HCT116 (cell line): ENCODE data around the gene PRKCA.

ENCODE experiments used
- CBX3 ChIP-seq: IDR thresholded peaks from 2 replicates; pipeline ENCODE4 v1.6.1; 2012; ENCODE audit warnings: low read depth
- EZH2phosphoT487 ChIP-seq: fragments of 200-600 bp; IDR thresholded peaks from 2 replicates; pipeline ENCODE4 v1.6.1; 2018; ENCODE audit warnings: antibody characterized with exemption, borderline replicate concordance
- POLR2A ChIP-seq: IDR thresholded peaks from 2 replicates; pipeline ENCODE4 v1.7.0; 2011; ENCODE audit warnings: borderline replicate concordance; ENCODE audit not compliant: insufficient read depth, insufficient read length; ENCODE audit errors: extremely low read depth
- POLR2AphosphoS5 ChIP-seq: IDR thresholded peaks from 2 replicates; pipeline ENCODE4 v1.6.1; 2011; ENCODE audit warnings: mild to moderate bottlenecking, low read depth, low read length, moderate library complexity
- YY1 ChIP-seq: IDR thresholded peaks from 2 replicates; pipeline ENCODE4 v1.6.1; 2011; ENCODE audit warnings: low read length, low read depth, moderate library complexity, mild to moderate bottlenecking; ENCODE audit not compliant: insufficient replicate concordance; ENCODE audit errors: extremely low read depth
- TF ChIP-seq, protein P1 (sequence below): IDR thresholded peaks from 2 replicates; pipeline ENCODE4 v1.6.1; 2012; ENCODE audit warnings: low read depth
- TF ChIP-seq, protein P2 (sequence below), 3 experiments: fragments of 200-600 bp in 1 of 3; sonication (generic) in 1 of 3; IDR thresholded peaks in 2 of 3; conservative IDR thresholded peaks in 1 of 3; 2 replicates each; pipeline ENCODE4 v1.5.1; 2012 to 2017; ENCODE audit warnings: low read depth in 2 of 3, low read length in 2 of 3, antibody characterized with exemption in 1 of 3, borderline replicate concordance in 1 of 3, control low read depth in 1 of 3, mild to moderate bottlenecking in 1 of 3, mixed read lengths in 1 of 3, mixed run types in 1 of 3, moderate library complexity in 1 of 3; ENCODE audit not compliant: insufficient read depth in 1 of 3

DNA sequence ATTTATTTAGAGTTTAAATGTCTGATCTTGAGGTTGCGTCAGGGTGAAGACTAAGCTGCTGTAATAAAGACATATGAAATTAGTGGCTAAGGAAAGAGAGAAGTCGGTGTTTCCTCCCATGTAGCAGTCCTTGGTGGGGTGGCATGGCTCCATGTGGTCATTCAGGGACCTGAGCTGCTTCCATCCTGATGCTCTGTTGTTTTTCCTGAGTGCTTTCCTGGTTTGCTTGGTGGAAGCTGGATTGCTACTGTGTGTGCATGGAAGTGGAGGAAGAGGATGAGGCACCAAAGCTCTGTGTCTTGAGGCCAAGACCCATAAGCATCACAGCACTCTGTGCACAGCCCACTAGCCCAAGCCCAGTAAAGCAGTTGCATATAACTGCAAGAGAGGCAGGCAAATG, 290.7 kb downstream of the PRKCA start:
- TF ChIP-seq POLR2A = no peak
- TF ChIP-seq, protein P1, sequence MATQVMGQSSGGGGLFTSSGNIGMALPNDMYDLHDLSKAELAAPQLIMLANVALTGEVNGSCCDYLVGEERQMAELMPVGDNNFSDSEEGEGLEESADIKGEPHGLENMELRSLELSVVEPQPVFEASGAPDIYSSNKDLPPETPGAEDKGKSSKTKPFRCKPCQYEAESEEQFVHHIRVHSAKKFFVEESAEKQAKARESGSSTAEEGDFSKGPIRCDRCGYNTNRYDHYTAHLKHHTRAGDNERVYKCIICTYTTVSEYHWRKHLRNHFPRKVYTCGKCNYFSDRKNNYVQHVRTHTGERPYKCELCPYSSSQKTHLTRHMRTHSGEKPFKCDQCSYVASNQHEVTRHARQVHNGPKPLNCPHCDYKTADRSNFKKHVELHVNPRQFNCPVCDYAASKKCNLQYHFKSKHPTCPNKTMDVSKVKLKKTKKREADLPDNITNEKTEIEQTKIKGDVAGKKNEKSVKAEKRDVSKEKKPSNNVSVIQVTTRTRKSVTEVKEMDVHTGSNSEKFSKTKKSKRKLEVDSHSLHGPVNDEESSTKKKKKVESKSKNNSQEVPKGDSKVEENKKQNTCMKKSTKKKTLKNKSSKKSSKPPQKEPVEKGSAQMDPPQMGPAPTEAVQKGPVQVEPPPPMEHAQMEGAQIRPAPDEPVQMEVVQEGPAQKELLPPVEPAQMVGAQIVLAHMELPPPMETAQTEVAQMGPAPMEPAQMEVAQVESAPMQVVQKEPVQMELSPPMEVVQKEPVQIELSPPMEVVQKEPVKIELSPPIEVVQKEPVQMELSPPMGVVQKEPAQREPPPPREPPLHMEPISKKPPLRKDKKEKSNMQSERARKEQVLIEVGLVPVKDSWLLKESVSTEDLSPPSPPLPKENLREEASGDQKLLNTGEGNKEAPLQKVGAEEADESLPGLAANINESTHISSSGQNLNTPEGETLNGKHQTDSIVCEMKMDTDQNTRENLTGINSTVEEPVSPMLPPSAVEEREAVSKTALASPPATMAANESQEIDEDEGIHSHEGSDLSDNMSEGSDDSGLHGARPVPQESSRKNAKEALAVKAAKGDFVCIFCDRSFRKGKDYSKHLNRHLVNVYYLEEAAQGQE = no peak
- no peak for TF ChIP-seq CBX3
- TF ChIP-seq YY1 = no peak
- TF ChIP-seq, protein P2, sequence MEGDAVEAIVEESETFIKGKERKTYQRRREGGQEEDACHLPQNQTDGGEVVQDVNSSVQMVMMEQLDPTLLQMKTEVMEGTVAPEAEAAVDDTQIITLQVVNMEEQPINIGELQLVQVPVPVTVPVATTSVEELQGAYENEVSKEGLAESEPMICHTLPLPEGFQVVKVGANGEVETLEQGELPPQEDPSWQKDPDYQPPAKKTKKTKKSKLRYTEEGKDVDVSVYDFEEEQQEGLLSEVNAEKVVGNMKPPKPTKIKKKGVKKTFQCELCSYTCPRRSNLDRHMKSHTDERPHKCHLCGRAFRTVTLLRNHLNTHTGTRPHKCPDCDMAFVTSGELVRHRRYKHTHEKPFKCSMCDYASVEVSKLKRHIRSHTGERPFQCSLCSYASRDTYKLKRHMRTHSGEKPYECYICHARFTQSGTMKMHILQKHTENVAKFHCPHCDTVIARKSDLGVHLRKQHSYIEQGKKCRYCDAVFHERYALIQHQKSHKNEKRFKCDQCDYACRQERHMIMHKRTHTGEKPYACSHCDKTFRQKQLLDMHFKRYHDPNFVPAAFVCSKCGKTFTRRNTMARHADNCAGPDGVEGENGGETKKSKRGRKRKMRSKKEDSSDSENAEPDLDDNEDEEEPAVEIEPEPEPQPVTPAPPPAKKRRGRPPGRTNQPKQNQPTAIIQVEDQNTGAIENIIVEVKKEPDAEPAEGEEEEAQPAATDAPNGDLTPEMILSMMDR (IDR thresholded peaks at IDR 0.05 in 2 of 3, conservative IDR thresholded peaks at IDR 0.05 in 1 of 3; ENCODE audit: borderline replicate concordance in 1 of 3, insufficient read depth in 1 of 3, low read depth in 2 of 3, low read length in 2 of 3) = no peak
- TF ChIP-seq EZH2phosphoT487 = no peak
- TF ChIP-seq POLR2AphosphoS5 = no peak
